Activated CD8-positive, alpha-beta memory T cell treated with anti-CD3 and anti-CD28 coated beads, Interleukin-2, amount 50 U/mL, for 24 hours (primary cell): ENCODE data around the gene DNAJB1.
A peak's percentile ranks its signal among the peaks of the same experiment; 100 is the strongest.

Source experiments
- DNase-seq: peaks from one replicate; pipeline ENCODE4 v3.0.0-alpha.2; 2020; ENCODE audit errors: extremely low read depth

The DNAJB1 gene

GRCh38 chr19:14496029-14496833, 22.0 kb downstream of the DNAJB1 start, which contains the start of gene GIPC1:
Gene GIPC1, minus strand, starts transcription at chr19:14496127. Its CDS starts 13,151 bp downstream, at chr19:14482976.
- DNase-seq, result peak; percentile 44

- DNase-seq, result no peak
Observed at GRCh38 chr19:14495672-14496028, 22.5 kb downstream of the DNAJB1 start.

GRCh38 chr19:14494910-14495671, 23.1 kb downstream of the DNAJB1 start:
- no peak for DNase-seq

- no peak for DNase-seq
Observed at GRCh38 chr19:14494411-14494810, 23.8 kb downstream of the DNAJB1 start.

GRCh38 chr19:14492756-14493337, 25.4 kb downstream of the DNAJB1 start:
- DNase-seq, result no peak

GRCh38 chr19:14487370-14488125, 30.6 kb downstream of the DNAJB1 start:
- DNase-seq, result no peak

GRCh38 chr19:14482172-14482941, 35.8 kb downstream of the DNAJB1 start:
- DNase-seq, result no peak

- DNase-seq, result no peak
Observed at GRCh38 chr19:14480700-14481079, 37.5 kb downstream of the DNAJB1 start.

- no peak for DNase-seq
Observed at GRCh38 chr19:14479975-14480699, 38.1 kb downstream of the DNAJB1 start.

GRCh38 chr19:14479309-14479974, 38.8 kb downstream of the DNAJB1 start:
- no peak for DNase-seq

GRCh38 chr19:14478113-14478545, 40.1 kb downstream of the DNAJB1 start:
- no peak for DNase-seq

GRCh38 chr19:14477418-14478112, 40.6 kb downstream of the DNAJB1 start:
- no peak for DNase-seq

GRCh38 chr19:14476673-14477401, 41.4 kb downstream of the DNAJB1 start:
- DNase-seq, result no peak

GRCh38 chr19:14476327-14476672, 41.9 kb downstream of the DNAJB1 start:
- no peak for DNase-seq

- no peak for DNase-seq
Observed at GRCh38 chr19:14475251-14476073, 42.7 kb downstream of the DNAJB1 start, which contains the start of gene PTGER1. Gene PTGER1, minus strand, starts transcription at chr19:14475354. Its CDS starts 1,034 bp downstream, at chr19:14474320.

GRCh38 chr19:14474827-14475226, 43.4 kb downstream of the DNAJB1 start:
- DNase-seq, result no peak

- DNase-seq, result no peak
Observed at GRCh38 chr19:14473978-14474578, 44.1 kb downstream of the DNAJB1 start.
